CD4-positive, alpha-beta T cell treated with Interleukin-12 subunit alpha and Interleukin-12 subunit beta, for 1 hour (primary cell): Measurements from ENCODE around the gene ZNF428.
"Not testable (repeated sequence)": the region's sequence is repeated elsewhere in the genome, so short reads cannot be mapped to it uniquely, and the experiment has no call there.

Source experiments
- DNase-seq: peaks from one replicate; pipeline ENCODE4 v3.0.0-alpha.2; 2020

ZNF428 gene

GRCh38 chr19:43639519-43640423, 20.3 kb upstream of the ZNF428 start, which contains the start of gene CADM4:
CADM4 (minus strand) TSS chr19:43639850; CDS start chr19:43639790, 60 bp downstream.
- DNase-seq, result peak; percentile 61

- no peak for DNase-seq
Observed at GRCh38 chr19:43638995-43639518, 19.6 kb upstream of the ZNF428 start.

- DNase-seq, result no peak
Observed at GRCh38 chr19:43638214-43638994, 19.0 kb upstream of the ZNF428 start.

- no peak for DNase-seq
Observed at GRCh38 chr19:43636121-43636683, 16.8 kb upstream of the ZNF428 start.

GRCh38 chr19:43635561-43635940, 16.1 kb upstream of the ZNF428 start:
- DNase-seq, result not testable (repeated sequence)

- DNase-seq, result no peak
Observed at GRCh38 chr19:43634872-43635560, 15.6 kb upstream of the ZNF428 start.

- no peak for DNase-seq
Observed at GRCh38 chr19:43634506-43634871, 15.1 kb upstream of the ZNF428 start.

- no peak for DNase-seq
Observed at GRCh38 chr19:43634068-43634467, 14.6 kb upstream of the ZNF428 start.

- no peak for DNase-seq
Observed at GRCh38 chr19:43633520-43633919, 14.1 kb upstream of the ZNF428 start.

- DNase-seq, result no peak
Observed at GRCh38 chr19:43631491-43631890, 12.1 kb upstream of the ZNF428 start.

GRCh38 chr19:43628646-43629326, 9.4 kb upstream of the ZNF428 start:
- DNase-seq, result no peak

GRCh38 chr19:43626838-43627237, 7.4 kb upstream of the ZNF428 start:
- no peak for DNase-seq

- no peak for DNase-seq
Observed at GRCh38 chr19:43625918-43626579, 6.6 kb upstream of the ZNF428 start.

- DNase-seq, result peak; percentile 88
Observed at GRCh38 chr19:43624933-43625332, 5.5 kb upstream of the ZNF428 start.

- DNase-seq, result no peak
Observed at GRCh38 chr19:43623889-43624670, 4.7 kb upstream of the ZNF428 start.

GRCh38 chr19:43622956-43623355, 3.5 kb upstream of the ZNF428 start:
- no peak for DNase-seq

GRCh38 chr19:43622070-43622469, 2.6 kb upstream of the ZNF428 start:
- DNase-seq, result no peak

- peak; percentile 88 for DNase-seq
Observed at GRCh38 chr19:43620061-43621001, 902 bp upstream of the ZNF428 start.

- peak; percentile 41 for DNase-seq
Observed at GRCh38 chr19:43618921-43619261, 538 bp downstream of the ZNF428 start.

GRCh38 chr19:43616954-43617353, 2.5 kb downstream of the ZNF428 start:
- DNase-seq, result no peak
